Retinal pigment epithelial cell (primary cell): Measurements from ENCODE around the gene TULP3.
"Not testable (repeated sequence)": the region's sequence is repeated elsewhere in the genome, so short reads cannot be mapped to it uniquely, and the experiment has no call there.

ENCODE experiments used
- DNase-seq: peaks from one replicate; pipeline ENCODE4 v3.0.0-alpha.2; 2010; ENCODE audit warnings: low read depth
- H3K4me3 ChIP-seq: 2 replicates; pipeline ENCODE4 v1.5.1; 2011; ENCODE audit warnings: mild to moderate bottlenecking, low read length, control low read depth, moderate library complexity
- TF ChIP-seq, protein P1 (sequence below): conservative IDR thresholded peaks from 2 replicates; pipeline ENCODE4 v1.5.1; 2011; ENCODE audit warnings: low read depth, low read length, control low read depth, inconsistent platforms

Gene TULP3

DNA sequence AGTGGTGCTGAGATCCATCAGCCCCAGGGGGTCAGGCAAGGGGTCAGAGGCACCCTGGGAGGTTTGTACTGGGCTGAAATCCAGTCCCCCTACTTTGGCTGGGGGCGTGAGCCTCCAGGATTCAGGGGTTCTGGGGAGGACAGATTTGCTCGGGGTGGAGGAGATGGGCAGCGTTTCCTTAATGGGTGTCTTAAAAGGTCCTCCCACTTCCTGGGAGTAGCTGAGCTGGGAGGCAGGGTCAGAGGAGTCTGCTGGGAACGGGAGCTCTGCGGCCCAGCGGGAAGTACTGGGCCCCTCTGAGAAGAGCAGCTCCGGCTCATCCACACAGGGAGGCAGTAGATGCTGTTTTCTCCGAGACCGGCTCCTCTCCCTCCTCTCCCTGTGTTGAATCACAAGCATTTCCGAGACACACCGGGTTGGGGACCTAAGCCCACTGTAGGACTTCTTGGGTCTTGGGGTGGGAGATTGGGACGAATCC, 31.7 kb upstream of the TULP3 start:
- TF ChIP-seq, protein P1, sequence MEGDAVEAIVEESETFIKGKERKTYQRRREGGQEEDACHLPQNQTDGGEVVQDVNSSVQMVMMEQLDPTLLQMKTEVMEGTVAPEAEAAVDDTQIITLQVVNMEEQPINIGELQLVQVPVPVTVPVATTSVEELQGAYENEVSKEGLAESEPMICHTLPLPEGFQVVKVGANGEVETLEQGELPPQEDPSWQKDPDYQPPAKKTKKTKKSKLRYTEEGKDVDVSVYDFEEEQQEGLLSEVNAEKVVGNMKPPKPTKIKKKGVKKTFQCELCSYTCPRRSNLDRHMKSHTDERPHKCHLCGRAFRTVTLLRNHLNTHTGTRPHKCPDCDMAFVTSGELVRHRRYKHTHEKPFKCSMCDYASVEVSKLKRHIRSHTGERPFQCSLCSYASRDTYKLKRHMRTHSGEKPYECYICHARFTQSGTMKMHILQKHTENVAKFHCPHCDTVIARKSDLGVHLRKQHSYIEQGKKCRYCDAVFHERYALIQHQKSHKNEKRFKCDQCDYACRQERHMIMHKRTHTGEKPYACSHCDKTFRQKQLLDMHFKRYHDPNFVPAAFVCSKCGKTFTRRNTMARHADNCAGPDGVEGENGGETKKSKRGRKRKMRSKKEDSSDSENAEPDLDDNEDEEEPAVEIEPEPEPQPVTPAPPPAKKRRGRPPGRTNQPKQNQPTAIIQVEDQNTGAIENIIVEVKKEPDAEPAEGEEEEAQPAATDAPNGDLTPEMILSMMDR: no peak
- DNase-seq: no peak
- H3K4me3 ChIP-seq: no peak overlapping the region

DNA sequence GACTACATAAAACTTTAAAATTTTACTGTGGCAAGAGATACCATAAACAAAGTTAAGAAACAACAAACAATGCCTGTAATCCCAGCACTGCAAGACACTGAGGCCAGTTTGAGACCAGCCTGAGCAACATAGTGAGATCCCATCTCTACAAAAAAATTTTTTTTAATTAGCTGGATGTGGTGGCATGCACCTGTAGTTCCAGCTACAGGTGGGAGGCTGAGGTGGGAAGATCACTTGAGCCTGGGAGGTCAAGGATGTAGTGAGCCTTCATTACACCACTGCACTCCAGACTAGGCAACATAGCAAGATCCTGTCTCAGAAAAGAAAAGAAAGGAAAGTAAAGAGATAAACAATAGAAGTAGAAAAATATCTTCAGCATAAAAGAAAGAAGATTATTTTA, 30.5 kb upstream of the TULP3 start:
- TF ChIP-seq, protein P1: no peak
- DNase-seq: no peak
- no peak overlapping the region for H3K4me3 ChIP-seq

DNA sequence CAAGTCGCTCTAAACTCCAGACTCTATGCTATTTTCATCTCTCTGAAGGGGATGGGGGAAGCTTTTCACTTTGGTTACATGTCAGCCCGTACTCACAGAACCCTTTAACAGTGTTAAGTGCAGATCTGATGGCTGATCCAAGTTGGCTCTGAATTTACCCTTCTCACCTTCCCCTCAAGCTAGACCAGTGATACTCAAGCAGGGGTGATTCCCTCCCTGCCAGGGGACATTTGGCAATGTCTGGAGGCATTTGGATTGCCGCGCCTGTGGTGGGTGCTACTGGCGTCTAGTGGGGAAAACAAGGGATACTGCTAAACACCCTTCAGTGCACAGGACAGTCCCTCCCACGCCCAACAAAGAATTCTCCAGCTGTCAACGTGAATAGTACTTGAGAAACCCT, 27.8 kb upstream of the TULP3 start:
- DNase-seq: no peak
- no peak overlapping the region for H3K4me3 ChIP-seq
- TF ChIP-seq, protein P1: no peak

DNA sequence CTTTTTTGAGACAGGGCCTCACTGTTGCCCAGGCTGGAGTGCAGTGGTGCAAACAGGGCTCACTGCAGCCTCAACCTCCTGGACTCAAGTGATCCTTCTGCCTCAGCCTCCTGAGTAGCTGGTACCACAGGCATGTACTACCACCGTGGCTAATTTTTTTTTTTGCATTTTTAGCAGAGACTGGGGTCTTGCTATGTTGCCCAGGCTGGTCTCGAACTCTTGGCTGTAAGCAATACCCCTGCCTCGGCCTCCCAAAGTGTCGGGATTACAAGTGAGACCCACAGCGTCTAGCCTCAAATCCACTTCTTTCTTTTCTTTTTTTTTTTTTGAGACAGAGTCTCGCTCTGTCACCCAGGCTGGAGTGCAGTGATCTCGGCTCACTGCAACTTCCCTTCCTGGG, 27.3 kb upstream of the TULP3 start:
- DNase-seq: not testable (repeated sequence)

DNA sequence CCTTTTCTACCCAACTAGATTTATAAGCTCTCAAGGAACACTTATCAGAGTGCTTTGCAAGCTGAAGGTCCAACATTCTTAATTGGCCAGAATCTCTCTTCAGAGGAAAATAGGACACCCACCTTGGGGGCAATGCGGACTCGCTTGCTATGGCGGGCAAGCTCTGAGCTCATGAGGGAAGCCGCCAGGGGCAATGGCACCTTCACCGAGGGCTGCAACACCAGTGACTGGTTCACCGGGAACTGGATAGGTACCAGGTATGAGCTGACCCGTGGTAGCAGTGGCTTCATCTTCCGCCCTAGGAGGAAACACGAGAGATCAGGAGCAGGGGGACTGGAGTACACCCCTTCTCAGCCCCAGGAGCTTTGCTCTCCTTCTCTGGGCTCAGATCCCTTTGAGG, 26.5 kb upstream of the TULP3 start:
- DNase-seq: no peak
- H3K4me3 ChIP-seq: no peak overlapping the region
- TF ChIP-seq, protein P1: no peak

More for the DNA sequence above, 27.3 kb upstream of the TULP3 start:
- not testable (repeated sequence) for H3K4me3 ChIP-seq

DNA sequence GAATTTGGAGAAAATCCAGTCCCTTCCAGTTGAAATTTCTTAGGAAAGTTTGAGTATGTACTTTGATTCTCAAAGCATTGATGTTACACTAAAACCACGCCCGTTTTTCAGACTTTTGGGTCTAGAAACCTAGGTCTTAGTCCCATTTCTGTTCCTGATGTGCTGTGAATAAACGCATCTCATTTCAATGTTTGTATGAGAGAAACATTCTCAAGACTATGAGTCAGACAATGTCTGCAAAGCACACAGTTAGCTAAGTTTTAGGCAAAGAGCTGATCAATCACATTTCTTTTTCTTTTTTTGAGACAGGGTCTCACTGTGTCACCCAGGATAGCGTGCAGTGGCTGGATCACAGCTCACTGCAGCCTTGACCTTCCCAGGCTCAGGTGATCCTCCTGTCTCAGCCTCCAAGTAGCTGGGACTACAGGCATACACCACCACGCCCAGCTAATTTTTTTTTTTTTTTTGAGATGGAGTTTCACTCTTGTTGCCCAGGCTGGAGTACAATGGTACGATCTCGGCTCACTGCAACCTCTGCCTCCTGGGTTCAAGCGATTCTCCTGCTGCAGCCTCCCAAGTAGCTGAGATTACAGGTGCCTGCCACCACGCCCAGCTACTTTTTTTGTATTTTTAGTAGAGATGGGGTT, 21.6 kb upstream of the TULP3 start:
- not testable (repeated sequence) for H3K4me3 ChIP-seq, DNase-seq

DNA sequence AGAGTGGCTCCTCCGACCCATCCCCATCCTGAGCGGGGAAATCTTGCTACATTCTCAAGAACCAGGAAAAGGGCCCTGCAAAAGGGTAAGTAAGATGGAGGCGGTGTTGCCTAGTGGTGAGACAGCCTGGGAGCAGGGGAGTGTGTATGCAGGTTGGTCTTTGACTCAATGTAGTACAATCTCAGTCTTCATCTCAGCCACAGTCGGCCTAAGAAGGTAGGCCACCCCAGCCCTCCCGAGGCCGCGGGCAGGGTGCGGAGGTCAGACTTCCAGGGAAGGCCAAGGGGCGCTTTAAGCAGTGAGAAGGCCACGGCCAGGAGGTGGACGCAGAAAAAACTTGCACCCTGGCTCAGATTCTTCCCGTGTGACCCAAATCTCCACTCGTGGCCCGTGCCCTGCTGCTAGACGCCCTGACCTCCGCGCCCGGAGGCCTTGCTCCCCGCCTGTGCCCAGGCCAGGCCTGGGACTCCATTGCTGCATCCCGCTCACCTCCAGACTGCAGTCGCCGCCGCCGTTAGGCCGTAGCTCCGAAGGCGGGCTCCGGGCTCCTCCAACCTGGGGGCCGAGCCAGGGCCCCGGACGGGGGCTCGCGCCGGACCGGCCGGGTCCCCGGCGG, 14.2 kb upstream of the TULP3 start:
- peak overlapping the region; percentile 94 for H3K4me3 ChIP-seq
- DNase-seq: no peak
- TF ChIP-seq, protein P1: no peak
